Activated T-helper 1 cell treated with anti-CD3 and anti-CD28 coated beads, Interleukin-2, amount 50 U/mL, for 16 hours (primary cell): ENCODE results near the gene TPST1.

Source experiments
- DNase-seq, 2 donors: peaks; one replicate each; pipeline ENCODE4 v3.0.0-alpha.2; 2020; ENCODE audit warnings: low read depth in 1 of 2, low spot score in 1 of 2

TPST1 gene

DNA sequence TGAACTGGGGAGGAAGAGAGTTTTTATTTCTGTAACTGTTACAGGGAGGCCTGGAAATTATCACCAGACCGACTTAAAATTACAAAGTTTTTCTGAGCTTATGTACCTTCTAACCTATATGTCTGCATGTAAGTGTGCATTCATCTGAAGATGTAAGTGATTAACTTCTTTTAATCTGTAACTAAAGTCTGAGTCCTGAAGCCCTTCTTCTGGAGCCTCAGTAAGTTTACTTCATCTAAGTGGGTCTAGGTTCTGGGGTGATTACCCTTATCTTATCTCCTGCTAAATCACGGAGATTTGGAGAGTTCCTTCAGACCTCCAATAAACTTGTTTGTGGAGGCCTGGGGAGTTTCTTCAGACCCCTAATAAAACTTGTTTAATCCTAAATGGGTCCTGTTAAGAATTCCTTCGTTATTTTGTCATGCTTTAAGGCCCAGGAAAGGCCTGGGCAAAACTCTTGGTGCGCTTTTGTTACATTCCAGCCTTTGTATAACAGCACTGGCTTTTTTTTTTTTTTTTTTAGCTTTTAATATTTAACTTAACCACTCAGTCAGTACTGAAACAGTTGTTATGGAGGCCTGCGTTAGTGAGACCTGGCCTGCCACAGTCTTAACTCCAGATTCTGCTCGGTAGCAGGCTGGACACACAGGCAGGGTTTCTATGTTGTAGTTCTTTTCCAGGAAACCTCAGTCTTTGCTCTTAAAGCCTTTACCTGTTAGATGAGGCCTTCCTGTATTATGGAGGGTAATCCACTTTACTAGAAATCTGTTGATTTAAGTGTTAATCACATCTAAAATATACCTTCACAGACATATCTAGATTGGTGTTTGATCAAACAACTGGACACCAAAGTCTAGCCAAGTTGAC lies 33.0 kb downstream of the TPST1 start:
- DNase-seq: no peak

DNA sequence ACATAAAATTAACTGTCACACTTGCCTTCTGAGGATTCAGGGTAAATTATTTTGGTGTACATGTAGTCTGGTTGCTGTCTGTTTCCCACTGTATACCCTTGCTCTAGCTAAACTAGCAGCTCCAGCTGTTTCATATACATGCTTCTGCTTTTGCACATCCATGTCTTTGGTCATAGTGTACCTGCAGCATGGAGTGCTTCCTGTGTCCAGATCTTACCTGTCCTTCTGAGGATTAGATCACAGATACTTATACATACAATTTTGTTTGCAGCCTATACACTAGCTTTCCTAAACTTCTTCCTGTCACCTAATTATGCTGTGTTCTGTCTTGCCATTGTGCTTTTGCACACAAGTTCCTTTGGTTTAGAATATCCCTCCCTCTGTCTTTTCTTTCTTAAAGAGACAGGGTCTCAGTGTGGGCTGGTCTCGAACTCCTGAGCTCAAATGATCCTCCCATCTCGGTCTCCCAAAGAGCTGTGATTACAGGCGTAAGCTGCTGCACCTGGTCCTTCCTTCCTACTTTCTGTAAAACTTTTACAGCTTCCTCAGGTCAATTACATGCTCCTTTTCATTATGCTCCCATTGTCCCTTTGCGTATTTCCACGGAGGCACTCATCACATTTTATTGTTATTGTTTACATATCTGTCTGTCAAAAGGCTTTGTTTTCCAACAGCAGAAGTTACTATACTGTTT lies 33.8 kb downstream of the TPST1 start:
- no peak for DNase-seq

GRCh38 chr7:66239467-66239856 lies 34.3 kb downstream of the TPST1 start:
- DNase-seq: no peak

- no peak for DNase-seq
Observed at GRCh38 chr7:66245008-66245407, 39.9 kb downstream of the TPST1 start.

GRCh38 chr7:66246554-66247171 lies 41.5 kb downstream of the TPST1 start:
- no peak for DNase-seq

DNA sequence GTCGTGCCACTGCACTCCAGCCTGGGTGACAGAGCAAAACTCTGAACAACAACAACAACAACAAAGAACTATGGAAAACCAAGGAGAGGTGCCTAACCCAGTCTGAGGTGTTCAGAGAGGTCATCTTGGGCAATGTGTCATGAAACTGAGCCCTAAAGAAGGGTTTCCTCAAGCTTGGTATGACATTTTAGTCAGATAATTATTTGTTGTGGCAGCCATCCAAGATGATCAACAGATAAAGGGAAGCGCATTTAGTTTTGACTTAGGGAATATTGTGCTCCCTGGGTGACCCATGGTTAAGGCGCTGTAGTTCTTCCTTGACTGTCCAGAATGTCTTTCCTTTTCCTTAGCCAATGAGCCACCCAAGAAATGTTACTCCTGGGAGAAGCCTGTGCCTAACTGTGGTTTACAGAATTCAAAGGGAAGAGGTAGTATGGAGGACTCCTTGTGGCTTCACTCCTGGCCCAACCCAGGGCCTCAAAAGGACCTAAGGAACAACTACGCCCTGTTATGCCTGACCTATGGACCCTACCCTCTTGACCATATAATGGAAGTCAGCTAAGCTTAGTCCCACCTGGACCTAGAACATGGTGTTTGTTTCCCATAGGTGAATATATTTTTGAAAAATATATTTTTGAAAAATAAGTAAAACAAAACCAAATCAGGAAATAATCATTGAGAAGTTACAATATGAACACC lies 42.4 kb downstream of the TPST1 start:
- no peak for DNase-seq

DNA sequence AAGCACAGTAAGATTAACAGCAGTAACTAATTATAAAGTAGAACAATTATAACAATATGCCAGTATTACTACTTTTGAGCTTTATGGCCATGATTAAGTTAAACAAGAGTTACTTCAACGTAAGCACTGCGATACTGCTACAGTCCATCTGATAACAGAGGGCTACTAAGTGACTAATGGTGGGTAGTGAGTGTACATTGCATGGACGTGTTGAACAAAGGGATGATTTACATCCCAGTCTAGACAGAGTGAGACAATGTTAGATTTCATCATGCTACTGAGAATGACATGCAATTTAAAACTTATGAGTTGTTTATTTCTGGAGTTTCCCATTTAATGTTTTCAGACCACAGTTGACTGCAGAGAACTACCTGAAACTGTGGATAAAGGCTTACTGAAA lies 45.6 kb downstream of the TPST1 start:
- DNase-seq: no peak

DNA sequence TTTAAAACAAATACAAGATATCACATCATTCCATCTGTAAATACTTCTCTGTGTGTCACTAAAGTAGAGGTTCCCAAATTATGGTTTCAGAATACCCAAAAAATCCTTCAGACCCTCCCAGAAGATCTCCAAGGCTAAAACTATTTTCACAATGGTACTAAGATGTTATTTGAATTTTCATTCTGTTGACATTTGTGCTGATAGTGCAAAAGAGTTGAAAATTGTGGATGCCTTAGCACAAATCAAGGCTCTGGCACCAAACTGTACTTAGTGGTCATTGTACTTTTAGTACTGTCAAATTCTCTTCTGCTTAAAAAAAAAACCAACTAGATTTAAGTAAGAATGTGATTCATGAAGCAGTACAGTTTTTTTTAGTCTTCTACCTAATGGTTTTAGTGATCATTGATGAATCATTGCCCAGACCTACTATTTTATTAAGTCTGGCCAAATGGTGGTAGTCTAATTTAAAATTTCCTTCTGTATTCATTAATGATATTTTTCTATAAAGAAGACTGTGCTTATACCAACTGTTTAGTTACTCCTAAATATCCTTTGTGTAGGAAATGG lies 50.5 kb downstream of the TPST1 start:
- DNase-seq: no peak

DNA sequence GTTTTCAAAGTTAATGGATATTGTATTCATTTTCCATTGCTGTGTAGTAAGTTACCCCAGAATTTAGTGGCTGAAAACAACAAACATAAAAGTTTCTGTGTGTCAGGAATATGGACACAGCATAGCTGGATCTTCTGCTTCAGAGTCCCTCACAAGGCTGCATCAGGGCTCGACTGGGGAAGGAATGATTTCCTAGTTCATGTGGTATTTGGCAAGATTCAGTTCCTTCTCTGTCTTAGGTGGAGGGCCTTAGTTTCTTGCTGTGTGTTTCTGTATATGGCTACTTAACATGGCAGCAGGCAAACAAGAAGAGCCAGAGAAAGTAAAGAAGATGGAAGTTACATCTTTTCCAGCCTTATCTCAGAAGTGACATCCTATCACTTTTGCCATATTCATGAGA lies 51.1 kb downstream of the TPST1 start:
- DNase-seq: no peak

DNA sequence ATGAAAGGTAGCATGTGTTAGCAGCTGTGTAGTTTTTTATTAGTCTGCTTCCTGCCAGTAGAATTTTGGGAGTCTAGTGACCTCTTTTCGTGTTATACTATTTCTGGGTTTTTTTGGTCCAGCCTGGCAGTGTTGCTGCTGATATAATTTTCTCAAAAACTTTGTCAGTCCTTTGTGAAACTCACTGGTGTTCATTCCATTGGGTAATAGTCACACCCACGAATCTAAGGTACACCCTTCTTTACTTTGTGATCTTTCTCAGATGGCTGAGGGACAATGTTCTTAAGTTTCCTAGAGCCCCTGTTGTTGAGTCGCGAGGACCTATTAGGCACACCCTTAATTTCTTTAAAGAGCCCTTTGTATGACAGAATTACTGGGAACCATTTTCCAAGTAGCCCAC lies 52.3 kb downstream of the TPST1 start:
- no peak for DNase-seq

DNA sequence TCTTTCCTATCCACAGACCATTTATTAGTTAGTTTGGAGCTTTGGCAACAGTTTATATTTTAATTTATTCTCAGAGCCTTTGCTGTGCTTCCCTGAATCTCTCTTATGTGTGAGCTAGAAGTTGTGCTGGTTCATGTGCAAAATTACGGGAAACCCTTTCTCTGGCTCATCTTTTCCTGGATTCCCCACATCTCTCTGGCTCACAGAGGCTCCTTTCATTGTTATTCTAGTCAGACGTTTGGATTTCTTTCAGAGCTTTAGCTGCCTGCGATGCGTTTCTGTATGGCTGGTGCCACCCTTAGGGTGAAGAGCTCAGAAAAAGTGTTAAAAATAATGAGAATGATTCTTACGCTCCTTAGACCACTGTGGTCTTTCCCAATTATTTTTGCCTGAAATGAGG lies 53.3 kb downstream of the TPST1 start:
- no peak for DNase-seq

DNA sequence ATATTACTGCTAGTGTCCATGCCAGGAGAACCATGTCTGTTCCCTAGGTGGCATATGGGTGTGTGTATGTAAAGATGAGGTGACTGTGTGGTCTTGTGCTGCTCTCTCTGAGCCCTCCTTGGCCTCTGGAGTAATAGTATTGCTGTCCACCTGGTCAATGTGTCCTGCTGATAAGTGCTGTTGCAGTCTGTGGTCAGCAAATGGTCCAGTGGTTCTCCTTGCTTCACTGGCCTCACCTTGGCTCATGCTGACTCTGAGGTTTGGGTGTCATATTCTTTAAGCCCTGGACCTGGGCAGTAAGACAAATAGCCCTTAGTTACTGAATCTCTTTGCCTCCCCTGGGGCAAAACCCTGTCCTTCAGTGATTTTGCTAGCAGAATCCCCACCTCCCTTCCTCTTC lies 56.8 kb downstream of the TPST1 start:
- no peak for DNase-seq

GRCh38 chr7:66263936-66264335 lies 58.8 kb downstream of the TPST1 start:
- no peak for DNase-seq

- DNase-seq: no peak
Observed at GRCh38 chr7:66265566-66265965, 60.4 kb downstream of the TPST1 start.

GRCh38 chr7:66267249-66267648 lies 62.1 kb downstream of the TPST1 start:
- DNase-seq: no peak

- DNase-seq: no peak
Observed at GRCh38 chr7:66269978-66270377, 64.8 kb downstream of the TPST1 start.

- no peak for DNase-seq
Observed at GRCh38 chr7:66272321-66272720, 67.2 kb downstream of the TPST1 start.

DNA sequence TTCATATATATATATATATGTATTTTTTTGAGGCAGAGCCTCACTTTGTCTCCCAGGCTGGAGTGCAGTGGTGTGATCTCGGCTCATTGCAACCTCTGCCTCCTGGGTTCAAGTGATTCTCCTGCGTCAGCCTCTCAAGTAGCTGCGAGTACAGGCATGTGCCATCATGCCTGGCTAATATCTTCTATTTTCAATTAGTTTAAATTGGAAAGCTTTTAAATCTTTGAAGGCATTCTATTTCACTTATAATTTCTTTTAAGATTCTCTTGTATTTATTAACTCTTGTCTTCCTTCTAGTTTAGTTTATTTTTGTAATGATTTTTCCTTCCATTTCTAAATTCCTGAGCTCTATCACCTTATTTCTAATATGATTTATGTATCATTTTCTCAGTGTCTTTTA lies 71.2 kb downstream of the TPST1 start:
- no peak for DNase-seq

GRCh38 chr7:66277492-66277891 lies 72.4 kb downstream of the TPST1 start:
- DNase-seq: no peak

DNA sequence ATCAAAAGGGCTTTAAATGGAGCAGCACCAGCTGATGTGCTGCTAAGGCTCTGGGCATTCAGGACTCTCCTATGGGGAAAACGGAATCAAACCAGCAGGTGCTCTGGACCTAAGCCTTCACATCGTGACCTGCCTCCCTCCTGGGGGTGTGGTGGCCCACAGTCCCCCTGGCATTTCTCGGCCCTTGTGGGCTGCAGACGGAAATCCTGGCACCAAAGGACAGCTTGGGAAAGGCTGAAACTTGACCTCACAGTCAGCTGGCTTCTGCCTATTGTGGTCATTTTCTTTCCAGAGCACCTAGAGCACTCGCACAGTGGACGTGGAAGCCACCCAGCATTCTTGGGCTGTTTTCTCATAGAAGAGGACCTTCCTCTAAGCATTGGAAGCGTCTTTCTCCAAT lies 74.8 kb downstream of the TPST1 start:
- DNase-seq: no peak
